AG04449 (cell line): ENCODE data around the gene CAPZA1.

ENCODE experiments used
- CTCF ChIA-PET: fragments of 350-600 bp; formaldehyde crosslinking; extraction: SDS; loops from one replicate; lab custom pipeline; 2021; ENCODE audit warnings: antibody characterized with exemption; lab: Yijun Ruan, JAX
- POLR2A ChIA-PET: fragments of 400-600, 350-600 bp; formaldehyde crosslinking; extraction: SDS; loops from one replicate; lab custom pipeline; 2020; ENCODE audit warnings: antibody characterized with exemption, inconsistent platforms; lab: Yijun Ruan, JAX
- DNase-seq: peaks from one replicate; pipeline ENCODE4 v3.0.0-alpha.2; 2010; ENCODE audit warnings: low read depth, low spot score
- H3K4me3 ChIP-seq: 2 replicates; pipeline ENCODE4 v1.5.1; 2011; ENCODE audit warnings: low read depth, mild to moderate bottlenecking, control low read depth, low read length
- CTCF ChIP-seq: IDR thresholded peaks from one replicate; pipeline ENCODE4 v1.5.1; 2011; ENCODE audit warnings: mild to moderate bottlenecking, moderate library complexity, low read length, control low read depth, inconsistent platforms; ENCODE audit not compliant: insufficient read depth; ENCODE audit errors: missing control alignments

The CAPZA1 gene

DNA sequence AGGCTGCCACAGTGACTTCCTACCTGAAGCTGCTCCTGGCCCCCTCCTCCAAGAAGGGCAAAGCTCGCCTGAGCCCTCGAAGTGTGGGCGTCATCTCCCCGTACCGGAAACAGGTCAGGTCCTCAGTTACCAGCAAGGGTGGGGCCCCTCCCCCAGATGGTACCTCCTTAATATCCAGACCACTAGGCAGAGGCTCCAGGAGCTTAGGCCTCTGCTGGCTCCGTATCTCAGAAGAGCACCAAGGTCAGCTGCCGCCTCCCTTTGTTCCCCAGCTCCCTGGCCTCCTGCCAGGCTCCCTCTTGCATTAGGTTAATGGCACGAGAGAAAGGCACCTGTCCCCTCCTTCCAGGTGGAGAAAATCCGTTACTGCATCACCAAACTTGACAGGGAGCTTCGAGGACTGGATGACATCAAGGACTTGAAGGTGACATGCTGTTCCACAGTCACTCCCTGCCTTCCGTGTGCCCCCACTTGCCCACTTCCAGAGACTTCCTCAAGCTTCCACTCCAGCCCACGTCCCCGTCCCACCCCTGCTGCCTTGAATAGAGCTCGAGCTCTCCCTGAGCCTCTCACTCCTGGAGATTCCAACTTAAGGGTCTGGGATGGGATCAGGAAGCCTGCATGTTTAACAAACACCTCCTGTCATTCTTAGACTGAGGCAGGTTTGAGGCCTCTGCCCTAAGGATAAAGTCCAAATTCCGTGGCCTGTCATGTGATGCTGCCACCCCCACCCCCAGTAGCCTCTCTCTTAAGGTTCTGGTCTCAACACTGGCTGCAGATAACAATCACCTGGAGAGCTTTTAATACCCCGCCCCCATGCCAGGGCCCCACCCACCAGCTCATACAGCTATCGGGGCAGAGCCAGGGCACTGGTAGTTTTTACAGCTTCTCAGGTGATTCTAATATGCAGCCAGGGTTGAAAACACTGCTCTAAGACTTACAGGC is 79.0 kb downstream of the CAPZA1 start:
- POLR2A ChIA-PET = interaction anchor here (2.7 to 3.0 kb wide), 2 partner anchors 9 to 24 kb away, joined by 9 to 15 read pairs; partner anchors contain the start of gene MOV10
- no peak for DNase-seq
- H3K4me3 ChIP-seq = no peak overlapping the region
- CTCF ChIA-PET = interaction anchor here (0.8 to 2.9 kb wide), 6 partner anchors 9 to 340 kb away, joined by 3 to 11 read pairs (median 4); partner anchors contain the start of gene PPM1J
- no peak for TF ChIP-seq CTCF

DNA sequence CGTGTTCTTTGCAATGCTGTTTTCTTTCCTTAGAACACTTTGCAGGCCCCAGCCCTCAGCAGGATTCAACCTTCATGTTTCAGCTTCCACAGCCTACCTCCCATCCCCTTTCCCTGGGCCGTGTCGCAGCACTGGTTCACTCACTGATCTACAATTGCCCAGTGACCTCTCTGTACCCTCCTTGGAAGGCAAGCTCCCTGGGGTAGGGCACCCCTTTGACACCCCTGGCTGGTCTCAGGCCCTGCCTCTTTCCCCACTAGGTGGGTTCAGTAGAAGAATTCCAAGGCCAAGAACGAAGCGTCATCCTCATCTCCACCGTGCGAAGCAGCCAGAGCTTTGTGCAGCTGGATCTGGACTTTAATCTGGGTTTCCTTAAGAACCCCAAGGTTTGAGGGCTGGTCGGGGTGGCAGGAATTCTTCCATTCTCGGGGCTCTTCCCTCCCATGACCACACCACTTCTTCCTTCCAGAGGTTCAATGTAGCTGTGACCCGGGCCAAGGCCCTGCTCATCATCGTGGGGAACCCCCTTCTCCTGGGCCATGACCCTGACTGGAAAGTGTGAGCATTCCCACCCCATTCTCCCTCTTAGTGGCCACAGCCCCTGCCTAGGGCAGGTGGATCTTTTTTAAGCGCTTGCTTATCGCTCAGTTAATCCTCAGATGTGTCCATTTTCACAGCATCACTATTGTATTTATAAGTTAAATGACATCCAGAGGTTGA is 80.0 kb downstream of the CAPZA1 start:
- H3K4me3 ChIP-seq = no peak overlapping the region
- TF ChIP-seq CTCF = no peak
- no peak for DNase-seq
- CTCF ChIA-PET = interaction anchor here (1.1 to 2.9 kb wide), 6 partner anchors 8 to 308 kb away, joined by 3 to 11 read pairs (median 4); partner anchors contain the start of gene PPM1J
- POLR2A ChIA-PET = interaction anchor here (0.7 to 3.0 kb wide), 6 partner anchors 10 to 311 kb away, joined by 3 to 15 read pairs (median 4); partner anchors contain the start of gene MOV10

GRCh38 chr1:112700290-112701226 is 80.9 kb downstream of the CAPZA1 start:
- peak; percentile 1 for TF ChIP-seq CTCF
- CTCF ChIA-PET = interaction anchor here (1.1 to 2.9 kb wide), 5 partner anchors 10 to 199 kb away, joined by 3 to 11 read pairs (median 3); partner anchors contain the start of genes MOV10 and PPM1J
- POLR2A ChIA-PET = interaction anchor here (0.7 to 3.0 kb wide), 7 partner anchors 11 to 312 kb away, joined by 3 to 15 read pairs (median 4); partner anchors contain the start of gene MOV10
- H3K4me3 ChIP-seq = peak overlapping the region; percentile 25
- peak; percentile 74 for DNase-seq

- no peak for DNase-seq
- TF ChIP-seq CTCF = no peak
- peak overlapping the region; percentile 6 for H3K4me3 ChIP-seq
- ChIA-PET CTCF (interaction anchor here (0.6 to 4.5 kb wide), 7 partner anchors 12 to 310 kb away, joined by 3 to 36 read pairs (median 9); partner anchors contain the start of genes MOV10 and PPM1J), POLR2A (interaction anchor here (0.5 to 3.0 kb wide), 5 partner anchors 11 to 175 kb away, joined by 3 to 15 read pairs (median 6); partner anchors contain the start of gene MOV10)
These were observed 81.8 kb downstream of the CAPZA1 start for GRCh38 chr1:112701227-112702066.

GRCh38 chr1:112702067-112702395 is 82.4 kb downstream of the CAPZA1 start:
- no peak overlapping the region for H3K4me3 ChIP-seq
- CTCF ChIA-PET = interaction anchor here (0.6 to 4.5 kb wide), 6 partner anchors 12 to 311 kb away, joined by 3 to 36 read pairs (median 7); partner anchors contain the start of genes MOV10 and PPM1J
- no peak for DNase-seq
- TF ChIP-seq CTCF = no peak
- POLR2A ChIA-PET = interaction anchor here (0.5 to 1.7 kb wide), 2 partner anchors 28 to 175 kb away, joined by 3 to 6 read pairs; partner anchors contain the start of gene MOV10
